HCT116 (cell line): Measurements from ENCODE around the gene BRD3OS. TPM values are rescaled to one million over a fixed set of nuclear protein-coding genes. Genes with fewer than 3 reads are reported as not detected.

Source experiments
- ATAC-seq: fragments of 200-7000 bp; cut with Tn5 transposase; 2 replicates; pipeline ENCODE4 v1.9.1; 2020; ENCODE audit warnings: mild to moderate bottlenecking, moderate library complexity
- BruUV-seq: library from RNA; stranded (reverse); fragments of 400-500 nt; replicated peaks from 2 replicates; lab custom pipeline; 2021; lab: Mats Ljungman, UMichigan
- CTCF ChIA-PET: fragments of 300-600 bp; sonication (Branson Sonifier 250); formaldehyde crosslinking; loops from one replicate; lab custom pipeline; 2021; ENCODE audit warnings: antibody characterized with exemption; lab: Charles Lee
- POLR2A ChIA-PET: fragments of 300-600, 350-600 bp; sonication (Branson Sonifier 250); formaldehyde crosslinking; loops from one replicate; lab custom pipeline; 2021; ENCODE audit warnings: antibody characterized with exemption; lab: Charles Lee
- RAD21 ChIA-PET, 2 experiments: fragments of 300-600 bp; sonication (Branson Sonifier 250); formaldehyde crosslinking; loops; one replicate each; lab custom pipeline; 2023; ENCODE audit warnings: low total read pairs in 2 of 2; ENCODE audit not compliant: uncharacterized antibody in 2 of 2, unreplicated experiment in 2 of 2, low non-redundant PET in 1 of 2; lab: Charles Lee
- DNase-seq: peaks from one replicate; pipeline ENCODE4 v3.0.0-alpha.2; 2010; ENCODE audit warnings: low read depth, low spot score
- H2AFZ ChIP-seq: fragments of 200-600 bp; shearing (Covaris generic), sonication (generic); 2 replicates; pipeline ENCODE4 v1.6.1; 2017; ENCODE audit warnings: low read depth, mixed run types, mixed read lengths, antibody characterized with exemption, low read length; ENCODE audit not compliant: poor library complexity, severe bottlenecking
- H3K27ac ChIP-seq: 2 replicates; pipeline ENCODE4 v1.5.1; 2012; ENCODE audit warnings: low read depth, low read length
- H3K27me3 ChIP-seq: fragments of 200-600 bp; sonication (generic); 2 replicates; pipeline ENCODE4 v1.6.1; 2016; ENCODE audit warnings: mixed run types, low read length, mixed read lengths; ENCODE audit not compliant: insufficient read depth
- H3K36me3 ChIP-seq, 2 experiments: fragments of 200-500 bp in 1 of 2; fragments of 200-600 bp in 1 of 2; sonication (Bioruptor generic) in 1 of 2; sonication (generic) in 1 of 2; 2 replicates each; pipeline versions ENCODE4 v1.5.1 to v1.6.1; 2014 to 2016; ENCODE audit warnings: low read length in 2 of 2, inconsistent platforms in 1 of 2, mixed read lengths in 1 of 2, mixed run types in 1 of 2; ENCODE audit not compliant: insufficient read depth in 2 of 2, control insufficient read depth in 1 of 2
- H3K4me1 ChIP-seq, 2 experiments: fragments of 200-600 bp in 1 of 2; sonication (generic) in 1 of 2; 2 replicates each; pipeline versions ENCODE4 v1.5.1 to v1.6.1; 2012 to 2017; ENCODE audit warnings: low read length in 2 of 2, inconsistent platforms in 1 of 2, mild to moderate bottlenecking in 1 of 2, mixed read lengths in 1 of 2, mixed run types in 1 of 2, moderate library complexity in 1 of 2; ENCODE audit not compliant: insufficient read depth in 2 of 2, control insufficient read depth in 1 of 2
- H3K4me2 ChIP-seq: fragments of 200-600 bp; sonication (generic); 2 replicates; pipeline ENCODE4 v1.6.1; 2017; ENCODE audit warnings: mixed run types, low read length, mixed read lengths
- H3K4me3 ChIP-seq, 2 experiments: fragments of 200-600 bp in 1 of 2; sonication (generic) in 1 of 2; replicated peaks in 1 of 2; 2 replicates each; pipeline ENCODE4 v1.5.1; 2011 to 2016; ENCODE audit warnings: low read length in 2 of 2, control low read depth in 1 of 2, low read depth in 1 of 2, mild to moderate bottlenecking in 1 of 2, mixed read lengths in 1 of 2, mixed run types in 1 of 2
- H3K79me2 ChIP-seq: fragments of 200-600 bp; sonication (generic); 2 replicates; pipeline ENCODE4 v1.6.1; 2017; ENCODE audit warnings: mild to moderate bottlenecking, mixed run types, low read length, moderate library complexity, mixed read lengths; ENCODE audit not compliant: insufficient read depth
- H3K9ac ChIP-seq: fragments of 200-600 bp; sonication (generic); 2 replicates; pipeline ENCODE4 v1.6.1; 2016; ENCODE audit warnings: low read length, mixed read lengths
- H3K9me2 ChIP-seq: fragments of 200-600 bp; sonication (generic), shearing (Covaris generic); 2 replicates; pipeline ENCODE4 v1.6.1; 2017; ENCODE audit warnings: mixed run types, mild to moderate bottlenecking, moderate library complexity; ENCODE audit not compliant: insufficient read depth
- H3K9me3 ChIP-seq, 2 experiments: fragments of 200-500 bp in 1 of 2; fragments of 200-600 bp in 1 of 2; sonication (Bioruptor generic) in 1 of 2; sonication (generic) in 1 of 2; 2 replicates each; pipeline ENCODE4 v1.6.1; 2014 to 2017; ENCODE audit warnings: low read length in 2 of 2, mixed read lengths in 2 of 2, inconsistent platforms in 1 of 2, low read depth in 1 of 2, mild to moderate bottlenecking in 1 of 2, mixed run types in 1 of 2, moderate library complexity in 1 of 2; ENCODE audit not compliant: control insufficient read depth in 1 of 2, insufficient read depth in 1 of 2
- H4K20me1 ChIP-seq: fragments of 200-600 bp; sonication (generic), shearing (Covaris generic); 2 replicates; pipeline ENCODE4 v1.6.1; 2017; ENCODE audit warnings: mixed run types, mild to moderate bottlenecking, moderate library complexity; ENCODE audit not compliant: insufficient read depth
- CTCF ChIP-seq, 3 experiments: fragments of 200-600 bp in 1 of 3; sonication (generic) in 1 of 3; IDR thresholded peaks in 2 of 3; conservative IDR thresholded peaks in 1 of 3; 2 replicates each; pipeline ENCODE4 v1.5.1; 2012 to 2017; ENCODE audit warnings: low read depth in 2 of 3, low read length in 2 of 3, antibody characterized with exemption in 1 of 3, borderline replicate concordance in 1 of 3, control low read depth in 1 of 3, mild to moderate bottlenecking in 1 of 3, mixed read lengths in 1 of 3, mixed run types in 1 of 3, moderate library complexity in 1 of 3; ENCODE audit not compliant: insufficient read depth in 1 of 3
- ELF1 ChIP-seq: IDR thresholded peaks from 2 replicates; pipeline ENCODE4 v1.6.1; 2012; ENCODE audit warnings: low read depth, borderline replicate concordance
- EZH2 ChIP-seq: fragments of 200-600 bp; sonication (generic); IDR thresholded peaks from 2 replicates; pipeline ENCODE4 v1.6.1; 2017; ENCODE audit warnings: antibody characterized with exemption, mixed run types
- MAX ChIP-seq: IDR thresholded peaks from 2 replicates; pipeline ENCODE4 v1.6.1; 2012
- POLR2A ChIP-seq: IDR thresholded peaks from 2 replicates; pipeline ENCODE4 v1.7.0; 2011; ENCODE audit warnings: borderline replicate concordance; ENCODE audit not compliant: insufficient read depth, insufficient read length; ENCODE audit errors: extremely low read depth
- POLR2AphosphoS5 ChIP-seq: IDR thresholded peaks from 2 replicates; pipeline ENCODE4 v1.6.1; 2011; ENCODE audit warnings: mild to moderate bottlenecking, low read depth, low read length, moderate library complexity
- SIN3A ChIP-seq: IDR thresholded peaks from 2 replicates; pipeline ENCODE4 v1.6.1; 2012; ENCODE audit warnings: low read depth
- YY1 ChIP-seq: IDR thresholded peaks from 2 replicates; pipeline ENCODE4 v1.6.1; 2011; ENCODE audit warnings: low read length, low read depth, moderate library complexity, mild to moderate bottlenecking; ENCODE audit not compliant: insufficient replicate concordance; ENCODE audit errors: extremely low read depth
- ZFX ChIP-seq: fragments of 450-650 bp; IDR thresholded peaks from 2 replicates; pipeline ENCODE4 v1.6.1; 2017
- intact Hi-C: fragments of 100-400 bp; cut with micrococcal nuclease; formaldehyde crosslinking; loops from 2 replicates; pipeline ENCODE4 v1.10.0; 2022
- total RNA-seq: library from RNA; stranded (reverse); gene quantifications from one replicate; pipeline ENCODE4 v1.2.1, GENCODE V29; 2021; ENCODE audit not compliant: unreplicated experiment

The BRD3OS gene
- total RNA-seq, 1 experiment from 2014 or later: 17.0 TPM

DNA sequence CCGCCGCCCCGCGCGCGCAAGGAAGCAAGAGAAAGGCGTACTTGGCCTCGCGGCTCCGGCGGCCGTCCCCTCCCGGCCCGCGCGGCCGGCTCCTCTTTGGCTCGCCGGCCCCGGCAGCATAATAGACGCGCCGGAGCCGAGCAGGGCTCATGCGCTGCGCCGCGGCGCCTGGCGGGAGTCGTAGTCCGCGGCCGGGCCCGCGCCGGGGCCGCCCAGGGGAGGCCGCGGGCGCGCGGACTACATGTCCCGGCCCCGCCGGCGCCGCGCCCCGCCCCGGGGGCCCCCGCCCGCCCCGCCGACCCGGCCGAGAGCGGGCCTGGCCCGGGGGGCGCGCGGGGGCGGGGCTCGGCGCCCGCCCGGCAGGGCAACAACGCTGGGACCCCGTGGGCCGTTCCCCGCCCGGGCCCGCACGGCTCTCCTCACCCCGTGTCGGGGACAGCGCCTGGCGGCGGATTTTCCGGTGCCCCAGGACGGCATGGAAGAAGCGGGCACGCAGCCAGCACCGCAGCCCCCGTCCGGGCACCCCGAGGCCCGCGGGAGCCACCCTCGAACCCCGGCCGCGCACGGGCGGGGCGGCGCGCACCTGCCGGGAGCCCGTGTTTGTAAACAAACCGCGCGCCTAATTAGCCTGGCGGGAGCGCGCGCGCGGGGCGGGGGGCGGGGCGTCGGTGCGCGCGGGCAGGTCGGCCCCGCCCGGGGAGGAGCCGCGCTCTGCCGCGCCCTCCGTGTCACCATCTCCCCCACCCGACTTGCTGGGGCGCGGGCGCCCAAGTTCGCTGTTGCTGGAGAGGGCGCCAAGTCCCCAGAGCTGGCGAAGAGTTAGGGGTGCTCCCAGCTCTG lies 42.8 kb downstream of the BRD3OS start, which contains the start of gene BRD3:
Gene BRD3, minus strand, starts transcription at position 123 of the 840 bp plus-strand sequence. CDS start 14,549 bp downstream, outside the sequence.
- intact Hi-C loops: loop anchor here (1.0 kb wide), 1 partner anchor 43 kb away; the partner anchor contains the start of gene BRD3OS
- peaks cover 10 to 22% of the 10 kb centered on the region in 2 experiments; a peak in 3 of 4 replicates for H3K4me1 ChIP-seq
- RAD21 ChIA-PET: interaction anchor here in 1 of 2 experiments (0.6 kb wide), 1 partner anchor 64 kb away, joined by 6 read pairs; no protein-coding TSS in a partner anchor
- H3K79me2 ChIP-seq: peaks cover 39% of the 10 kb centered on the region
- no peaks in the 10 kb centered on the region for H3K9me2 ChIP-seq
- H3K27ac ChIP-seq: peak within 1 kb of the TSS; percentile 93
- H3K36me3 ChIP-seq: no peaks in the 10 kb centered on the region
- TF ChIP-seq ELF1 (no peak), CTCF (IDR thresholded peaks at IDR 0.05 in 2 of 3, conservative IDR thresholded peaks at IDR 0.05 in 1 of 3; ENCODE audit: borderline replicate concordance in 1 of 3, insufficient read depth in 1 of 3, low read depth in 2 of 3, low read length in 2 of 3) (no peak), POLR2A (peak; percentile 66), YY1 (peak; percentile 39), ZFX (no peak), SIN3A (peak; percentile 23; the same call in 1 of the 2 replicates), POLR2AphosphoS5 (peak; percentile 80), EZH2 (no peak), MAX (0 out of 2 replicates have a peak, but pooled peaks have one; percentile 8)
- POLR2A ChIA-PET: no interaction called here
- BruUV-seq: no TSS peak
- H3K9ac ChIP-seq: peak within 1 kb of the TSS; percentile 91
- H2AFZ ChIP-seq: peak within 1 kb of the TSS; percentile 50
- H4K20me1 ChIP-seq: no peaks in the 10 kb centered on the region
- peak within 1 kb of the TSS; percentile 88 to 89 for H3K4me3 ChIP-seq
- ATAC-seq (peak; percentile 93), DNase-seq (peak; percentile 71)
- H3K4me2 ChIP-seq: peak within 1 kb of the TSS; percentile 79
- no peaks in the 10 kb centered on the region for H3K9me3 ChIP-seq
- peaks cover 11% of the 10 kb centered on the region for H3K27me3 ChIP-seq
- CTCF ChIA-PET: no interaction called here
